Hematopoietic multipotent progenitor cell treated with erythropoietin and hydrocortisone succinate and interleukin-3 and kit ligand, for 15 days (in vitro differentiated cells): ENCODE measurements around the gene PRXL2A.
"Not testable (repeated sequence)": the region's sequence is repeated elsewhere in the genome, so short reads cannot be mapped to it uniquely, and the experiment has no call there.

ENCODE experiments used
- DNase-seq: peaks from one replicate; pipeline ENCODE4 v3.0.0-alpha.2; 2015; ENCODE audit warnings: low spot score

PRXL2A gene

GRCh38 chr10:80475641-80476040 is 67.3 kb downstream of the PRXL2A start:
- DNase-seq, result not testable (repeated sequence)

DNA sequence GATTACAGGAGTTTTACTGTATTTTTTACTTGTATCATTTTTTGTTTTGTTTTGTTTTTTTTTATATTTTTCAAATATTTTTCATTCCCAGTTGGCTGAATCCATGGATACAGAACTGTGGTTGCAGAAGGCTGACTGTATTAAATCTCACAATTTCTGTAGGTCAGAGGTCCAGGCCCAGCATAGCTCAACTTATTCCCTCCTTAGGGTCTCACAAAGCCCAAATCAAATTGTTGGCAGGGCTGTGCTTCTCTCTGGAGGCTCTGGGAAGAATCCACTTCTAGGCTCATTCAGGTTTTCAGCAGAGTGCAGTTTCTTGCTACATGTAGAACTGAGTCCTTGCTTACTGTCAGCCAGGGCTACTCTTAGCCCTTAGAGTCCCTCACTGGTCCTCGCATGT is 68.3 kb downstream of the PRXL2A start:
- no peak for DNase-seq

- DNase-seq, result no peak
These were observed 69.5 kb downstream of the PRXL2A start for GRCh38 chr10:80477813-80478212.

GRCh38 chr10:80480373-80480772 is 72.0 kb downstream of the PRXL2A start:
- DNase-seq, result not testable (repeated sequence)

GRCh38 chr10:80480852-80481251 is 72.5 kb downstream of the PRXL2A start:
- DNase-seq, result no peak

GRCh38 chr10:80484243-80484642 is 75.9 kb downstream of the PRXL2A start:
- DNase-seq, result no peak

- DNase-seq, result peak; percentile 30
These were observed 76.3 kb downstream of the PRXL2A start for GRCh38 chr10:80484676-80485075.

DNA sequence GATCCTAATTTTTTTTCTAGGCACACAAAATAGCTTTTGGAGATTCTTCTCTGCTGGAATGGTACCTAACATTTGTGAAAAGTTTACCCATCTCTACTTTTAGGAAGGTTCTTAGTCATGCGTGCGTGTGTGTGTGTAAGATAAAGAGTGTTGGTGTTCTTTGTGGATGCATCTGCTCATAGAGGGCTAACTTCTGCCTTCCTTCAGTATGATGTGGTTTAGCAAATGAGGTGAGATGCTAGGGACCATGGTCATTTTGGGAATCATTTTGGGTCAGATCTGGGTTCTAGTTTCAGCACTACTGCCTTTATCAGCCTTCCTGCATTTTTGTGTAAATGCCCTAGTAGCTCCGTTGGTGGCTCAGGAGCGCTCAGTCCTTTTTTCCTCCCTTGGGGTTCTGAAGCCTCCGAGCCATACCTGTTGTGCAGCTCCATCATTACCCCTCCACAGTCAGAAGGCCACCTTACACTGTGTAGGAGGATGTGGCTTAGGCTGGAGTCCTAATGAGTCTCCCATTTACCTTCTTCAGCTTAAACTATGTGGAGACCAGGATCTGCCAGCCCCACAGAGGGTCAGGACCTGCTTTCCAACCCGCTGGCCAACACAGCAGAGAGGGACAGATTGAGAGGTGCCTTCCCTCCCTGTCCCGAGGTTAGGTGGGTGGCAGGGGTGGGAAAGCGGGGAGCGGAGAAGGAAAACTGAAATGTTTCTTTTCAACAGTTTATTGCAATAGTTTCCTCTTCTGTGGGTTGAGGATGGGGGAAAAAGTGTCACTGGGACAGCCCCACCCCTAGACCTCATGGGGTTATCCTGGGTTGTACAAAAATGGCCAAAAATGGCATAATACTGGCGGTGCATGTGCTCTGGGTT is 77.0 kb downstream of the PRXL2A start:
- DNase-seq, result peak; percentile 69

- DNase-seq, result no peak
These were observed 77.8 kb downstream of the PRXL2A start for GRCh38 chr10:80485946-80486764.
